Measurements from ENCODE around the gene ADGRB3. TPM values are rescaled to one million over a fixed set of nuclear protein-coding genes. Genes with fewer than 3 reads are reported as not detected.

Gene ADGRB3
- total and polyA plus RNA-seq, 2 donors (not counting 3 experiments of a cell fraction or from before 2014, with no cell fraction given): not detected

GRCh38 chr6:69122407-69122773 is 487.3 kb downstream of the ADGRB3 start:
- Histone ChIP-seq H3K9ac (replicated peaks; ENCODE audit: extremely low read depth, insufficient read depth, low read length) (no peak overlapping the region), H3K79me2 (ENCODE audit: control insufficient read depth, insufficient read depth, low read length) (no peaks in the 10 kb centered on the region), H3K4me2 (ENCODE audit: insufficient read depth, low read length) (no peak overlapping the region), H3K9me1 (replicated peaks; ENCODE audit: control insufficient read depth, extremely low read depth, insufficient read depth, low read length) (no peaks in the 10 kb centered on the region), H2AFZ (ENCODE audit: low read depth, low read length) (no peak overlapping the region), H3K27me3 (ENCODE audit: control insufficient read depth in 2 of 2, insufficient read depth in 2 of 2, low read length in 2 of 2) (no peaks in the 10 kb centered on the region), H3K4me1 (ENCODE audit: control insufficient read depth, extremely low read depth, insufficient read depth, low read length) (no peaks in the 10 kb centered on the region), H3K4me3 (replicated peaks in 1 of 3; ENCODE audit: insufficient read depth in 1 of 3, low read depth in 1 of 3, low read length in 3 of 3) (no peak overlapping the region), H3K9me3 (replicated peaks; ENCODE audit: control insufficient read depth, insufficient read depth, low read length) (peaks cover 2% of the 10 kb centered on the region), H3K27ac (ENCODE audit: insufficient read depth, low read depth, low read length) (no peak overlapping the region), H4K20me1 (replicated peaks; ENCODE audit: control insufficient read depth, extremely low read depth, insufficient read depth, low read length) (no peaks in the 10 kb centered on the region), H3K36me3 (ENCODE audit: control insufficient read depth in 2 of 2, extremely low read depth in 1 of 2, insufficient read depth in 2 of 2, low read length in 2 of 2) (no peaks in the 10 kb centered on the region)
- intact Hi-C loops (cut with micrococcal nuclease): no loop called here
- dilution Hi-C loops (cut with MboI; ENCODE audit: extremely low pct_ligation_motif_present, low sequenced_read_pairs): no loop called here
- BruUV-seq (replicated peaks): no TSS peak
- no peak for TF ChIP-seq MYC (IDR thresholded peaks at IDR 0.05; ENCODE audit: low read depth, low read length)
- no peak for TF ChIP-seq CTCF (IDR thresholded peaks at IDR 0.05; ENCODE audit: extremely low read depth in 1 of 2, insufficient read depth in 1 of 2, low read depth in 1 of 2, low read length in 2 of 2)
- no peak for TF ChIP-seq JUN (IDR thresholded peaks at IDR 0.05; ENCODE audit: borderline replicate concordance, insufficient read depth, insufficient read length, low read depth)
- no peak for TF ChIP-seq POLR2AphosphoS5 (IDR thresholded peaks at IDR 0.05; ENCODE audit: insufficient read depth, low read depth, low read length)
- TF ChIP-seq FOS (IDR thresholded peaks at IDR 0.05; ENCODE audit: borderline replicate concordance, insufficient read depth, low read length): no peak
- TF ChIP-seq EZH2 (IDR thresholded peaks at IDR 0.05; ENCODE audit: borderline replicate concordance, low read depth, low read length, severe bottlenecking): no peak
- no peak for TF ChIP-seq POLR2A (IDR thresholded peaks at IDR 0.05; ENCODE audit: low read depth, low read length)
- TF ChIP-seq, protein P1, sequence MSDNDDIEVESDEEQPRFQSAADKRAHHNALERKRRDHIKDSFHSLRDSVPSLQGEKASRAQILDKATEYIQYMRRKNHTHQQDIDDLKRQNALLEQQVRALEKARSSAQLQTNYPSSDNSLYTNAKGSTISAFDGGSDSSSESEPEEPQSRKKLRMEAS (IDR thresholded peaks at IDR 0.05; ENCODE audit: insufficient read depth, insufficient read length): no peak
- no peak for TF ChIP-seq GATA2 (IDR thresholded peaks at IDR 0.05; ENCODE audit: insufficient read depth, insufficient read length, low read depth, low read length)
- ChIA-PET POLR2A (no interaction called here), CTCF (no interaction called here)
- no peak for DNase-seq (ENCODE audit: low read depth, low spot score)
- no peak for FAIRE-seq
